Kidney epithelial cell (primary cell): ENCODE data around the gene ZBTB16. TPM values are rescaled to one million over a fixed set of nuclear protein-coding genes. Genes with fewer than 3 reads are reported as not detected.

Experiments used
- DNase-seq: peaks from one replicate; pipeline ENCODE4 v3.0.0-alpha.2; 2010; ENCODE audit warnings: low read depth
- H3K27me3 ChIP-seq: 2 replicates; pipeline ENCODE4 v1.6.0; 2011; ENCODE audit warnings: low read length; ENCODE audit not compliant: control insufficient read depth, insufficient read depth
- H3K36me3 ChIP-seq: 2 replicates; pipeline ENCODE4 v1.5.1; 2011; ENCODE audit warnings: low read length; ENCODE audit not compliant: control insufficient read depth, insufficient read depth
- H3K4me3 ChIP-seq: 2 replicates; pipeline ENCODE4 v1.5.1; 2011; ENCODE audit warnings: low read depth, mild to moderate bottlenecking, control low read depth, low read length
- CTCF ChIP-seq: IDR thresholded peaks from 2 replicates; pipeline ENCODE4 v1.5.1; 2011; ENCODE audit warnings: mild to moderate bottlenecking, moderate library complexity, low read length, control low read depth, inconsistent platforms; ENCODE audit not compliant: insufficient read depth, poor library complexity, severe bottlenecking
- total RNA-seq: library from RNA; depleted of rRNA; stranded (reverse); fragments of >200 nt; gene quantifications from 2 replicates; pipeline ENCODE4 v1.2.3, GENCODE V29; 2015

ZBTB16 gene
- total RNA-seq, 1 donor from 2014 or later, result 0.08 TPM

- no peak for TF ChIP-seq CTCF
- DNase-seq, result no peak
- H3K4me3 ChIP-seq, result no peak overlapping the region
- peaks cover 18% of the 10 kb centered on the region for H3K27me3 ChIP-seq
- H3K36me3 ChIP-seq, result no peaks in the 10 kb centered on the region
Measured at GRCh38 chr11:114109206-114110090, 49.9 kb downstream of the ZBTB16 start.

- H3K27me3 ChIP-seq, result peaks cover 18% of the 10 kb centered on the region
Measured at GRCh38 chr11:114110123-114110522, 50.6 kb downstream of the ZBTB16 start.

GRCh38 chr11:114110952-114111947, 51.7 kb downstream of the ZBTB16 start:
- Histone ChIP-seq H3K36me3 (no peaks in the 10 kb centered on the region), H3K27me3 (peaks cover 22% of the 10 kb centered on the region), H3K4me3 (no peak overlapping the region)
- TF ChIP-seq CTCF, result no peak
- peak; percentile 12 for DNase-seq

More at GRCh38 chr11:114110123-114110522, 50.6 kb downstream of the ZBTB16 start:
- Histone ChIP-seq H3K36me3 (no peaks in the 10 kb centered on the region), H3K4me3 (no peak overlapping the region)
- no peak for TF ChIP-seq CTCF
- DNase-seq, result no peak

- H3K36me3 ChIP-seq, result no peaks in the 10 kb centered on the region
- no peak overlapping the region for H3K4me3 ChIP-seq
- TF ChIP-seq CTCF, result no peak
- H3K27me3 ChIP-seq, result peaks cover 24% of the 10 kb centered on the region
- no peak for DNase-seq
Measured at GRCh38 chr11:114115451-114115928, 56.0 kb downstream of the ZBTB16 start.

GRCh38 chr11:114116357-114116756, 56.8 kb downstream of the ZBTB16 start:
- DNase-seq, result no peak
- H3K4me3 ChIP-seq, result no peak overlapping the region
- no peaks in the 10 kb centered on the region for H3K36me3 ChIP-seq
- peaks cover 23% of the 10 kb centered on the region for H3K27me3 ChIP-seq
- no peak for TF ChIP-seq CTCF
